ENCODE results near the gene DST.

- TF ChIP-seq, protein P1, sequence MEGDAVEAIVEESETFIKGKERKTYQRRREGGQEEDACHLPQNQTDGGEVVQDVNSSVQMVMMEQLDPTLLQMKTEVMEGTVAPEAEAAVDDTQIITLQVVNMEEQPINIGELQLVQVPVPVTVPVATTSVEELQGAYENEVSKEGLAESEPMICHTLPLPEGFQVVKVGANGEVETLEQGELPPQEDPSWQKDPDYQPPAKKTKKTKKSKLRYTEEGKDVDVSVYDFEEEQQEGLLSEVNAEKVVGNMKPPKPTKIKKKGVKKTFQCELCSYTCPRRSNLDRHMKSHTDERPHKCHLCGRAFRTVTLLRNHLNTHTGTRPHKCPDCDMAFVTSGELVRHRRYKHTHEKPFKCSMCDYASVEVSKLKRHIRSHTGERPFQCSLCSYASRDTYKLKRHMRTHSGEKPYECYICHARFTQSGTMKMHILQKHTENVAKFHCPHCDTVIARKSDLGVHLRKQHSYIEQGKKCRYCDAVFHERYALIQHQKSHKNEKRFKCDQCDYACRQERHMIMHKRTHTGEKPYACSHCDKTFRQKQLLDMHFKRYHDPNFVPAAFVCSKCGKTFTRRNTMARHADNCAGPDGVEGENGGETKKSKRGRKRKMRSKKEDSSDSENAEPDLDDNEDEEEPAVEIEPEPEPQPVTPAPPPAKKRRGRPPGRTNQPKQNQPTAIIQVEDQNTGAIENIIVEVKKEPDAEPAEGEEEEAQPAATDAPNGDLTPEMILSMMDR (IDR thresholded peaks at IDR 0.05 in 4 of 5, conservative IDR thresholded peaks at IDR 0.05 in 1 of 5) = no peak
- no peak for TF ChIP-seq POLR2A (IDR thresholded peaks at IDR 0.05)
These were observed 145.0 kb downstream of the DST start for GRCh38 chr6:56497691-56498090.

All from gastrocnemius medialis (tissue), 4 donors.